Astrocyte (in vitro differentiated cells and primary cell): Measurements from ENCODE around the gene SVIL.

ENCODE experiments used
- EZH2 ChIP-seq: IDR thresholded peaks from 2 replicates; pipeline ENCODE4 v1.6.1; 2012; ENCODE audit warnings: mild to moderate bottlenecking, low read length, inconsistent platforms; ENCODE audit not compliant: insufficient read depth
- TF ChIP-seq, protein P1 (sequence below): IDR thresholded peaks from 2 replicates; pipeline ENCODE4 v1.5.1; 2011; ENCODE audit warnings: low read depth, mild to moderate bottlenecking, inconsistent platforms, low read length, moderate library complexity; ENCODE audit not compliant: insufficient read depth

DNA sequence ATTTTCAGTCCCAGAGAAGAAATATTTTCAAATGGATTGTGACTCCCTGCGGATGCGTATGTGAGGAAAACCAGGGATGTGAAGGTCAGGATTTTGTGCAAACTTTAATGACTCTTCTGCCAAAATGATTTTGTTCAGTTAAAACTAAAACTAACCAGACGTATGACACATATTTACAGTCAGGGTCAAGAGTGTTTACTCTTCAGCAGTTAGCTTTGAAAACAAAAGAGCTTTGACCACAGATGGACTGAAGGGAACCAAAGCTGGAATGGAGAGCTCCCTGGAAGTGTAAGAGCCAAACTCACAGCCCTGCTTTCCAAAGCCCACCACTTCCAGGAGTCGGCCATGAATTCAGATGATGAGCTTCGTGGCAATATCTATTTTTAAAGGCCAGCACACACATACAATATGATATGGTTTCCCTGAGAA is 15.5 kb downstream of the SVIL start:
- TF ChIP-seq, protein P1, sequence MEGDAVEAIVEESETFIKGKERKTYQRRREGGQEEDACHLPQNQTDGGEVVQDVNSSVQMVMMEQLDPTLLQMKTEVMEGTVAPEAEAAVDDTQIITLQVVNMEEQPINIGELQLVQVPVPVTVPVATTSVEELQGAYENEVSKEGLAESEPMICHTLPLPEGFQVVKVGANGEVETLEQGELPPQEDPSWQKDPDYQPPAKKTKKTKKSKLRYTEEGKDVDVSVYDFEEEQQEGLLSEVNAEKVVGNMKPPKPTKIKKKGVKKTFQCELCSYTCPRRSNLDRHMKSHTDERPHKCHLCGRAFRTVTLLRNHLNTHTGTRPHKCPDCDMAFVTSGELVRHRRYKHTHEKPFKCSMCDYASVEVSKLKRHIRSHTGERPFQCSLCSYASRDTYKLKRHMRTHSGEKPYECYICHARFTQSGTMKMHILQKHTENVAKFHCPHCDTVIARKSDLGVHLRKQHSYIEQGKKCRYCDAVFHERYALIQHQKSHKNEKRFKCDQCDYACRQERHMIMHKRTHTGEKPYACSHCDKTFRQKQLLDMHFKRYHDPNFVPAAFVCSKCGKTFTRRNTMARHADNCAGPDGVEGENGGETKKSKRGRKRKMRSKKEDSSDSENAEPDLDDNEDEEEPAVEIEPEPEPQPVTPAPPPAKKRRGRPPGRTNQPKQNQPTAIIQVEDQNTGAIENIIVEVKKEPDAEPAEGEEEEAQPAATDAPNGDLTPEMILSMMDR = no peak
- TF ChIP-seq EZH2 = no peak
